RWPE2 (cell line): ENCODE results near the gene FBXO5.

Experiments
- ATAC-seq: fragments of 200-7000 bp; cut with Tn5 transposase; 3 replicates; pipeline ENCODE4 v1.9.1; 2021; ENCODE audit warnings: low read depth
- DNase-seq: peaks from one replicate; pipeline ENCODE4 v3.0.0-alpha.2; 2020; ENCODE audit warnings: low spot score
- H3K27ac ChIP-seq: fragments of 450-650 bp; 2 replicates; pipeline ENCODE4 v1.5.1; 2017; ENCODE audit warnings: mild to moderate bottlenecking; ENCODE audit not compliant: poor library complexity, severe bottlenecking
- H3K27me3 ChIP-seq: fragments of 250-450 bp; sonication (Bioruptor Pico); 2 replicates; pipeline ENCODE4 v1.5.1; 2021; ENCODE audit warnings: mild to moderate bottlenecking, moderate library complexity; ENCODE audit not compliant: insufficient read depth, poor library complexity, severe bottlenecking
- H3K36me3 ChIP-seq: fragments of 250-450 bp; sonication (Bioruptor Pico); 2 replicates; pipeline ENCODE4 v1.5.1; 2020; ENCODE audit warnings: low read depth, mild to moderate bottlenecking, moderate library complexity
- H3K4me1 ChIP-seq: fragments of 250-450 bp; sonication (Bioruptor Pico); 2 replicates; pipeline ENCODE4 v1.5.1; 2021; ENCODE audit warnings: mild to moderate bottlenecking, moderate library complexity; ENCODE audit not compliant: insufficient read depth, poor library complexity, severe bottlenecking
- H3K4me3 ChIP-seq: fragments of 250-450 bp; sonication (Bioruptor Pico); 2 replicates; pipeline ENCODE4 v1.5.1; 2021; ENCODE audit warnings: mild to moderate bottlenecking, moderate library complexity; ENCODE audit not compliant: severe bottlenecking
- H3K9me3 ChIP-seq: fragments of 250-450 bp; sonication (Bioruptor Pico); 2 replicates; pipeline ENCODE4 v1.5.1; 2021; ENCODE audit warnings: mild to moderate bottlenecking, moderate library complexity; ENCODE audit not compliant: severe bottlenecking
- TF ChIP-seq, protein P1 (sequence below): fragments of 450-650 bp; IDR thresholded peaks from one replicate; pipeline ENCODE4 v1.5.1; 2017; ENCODE audit warnings: mild to moderate bottlenecking, moderate library complexity; ENCODE audit not compliant: poor library complexity, severe bottlenecking

FBXO5 gene

DNA sequence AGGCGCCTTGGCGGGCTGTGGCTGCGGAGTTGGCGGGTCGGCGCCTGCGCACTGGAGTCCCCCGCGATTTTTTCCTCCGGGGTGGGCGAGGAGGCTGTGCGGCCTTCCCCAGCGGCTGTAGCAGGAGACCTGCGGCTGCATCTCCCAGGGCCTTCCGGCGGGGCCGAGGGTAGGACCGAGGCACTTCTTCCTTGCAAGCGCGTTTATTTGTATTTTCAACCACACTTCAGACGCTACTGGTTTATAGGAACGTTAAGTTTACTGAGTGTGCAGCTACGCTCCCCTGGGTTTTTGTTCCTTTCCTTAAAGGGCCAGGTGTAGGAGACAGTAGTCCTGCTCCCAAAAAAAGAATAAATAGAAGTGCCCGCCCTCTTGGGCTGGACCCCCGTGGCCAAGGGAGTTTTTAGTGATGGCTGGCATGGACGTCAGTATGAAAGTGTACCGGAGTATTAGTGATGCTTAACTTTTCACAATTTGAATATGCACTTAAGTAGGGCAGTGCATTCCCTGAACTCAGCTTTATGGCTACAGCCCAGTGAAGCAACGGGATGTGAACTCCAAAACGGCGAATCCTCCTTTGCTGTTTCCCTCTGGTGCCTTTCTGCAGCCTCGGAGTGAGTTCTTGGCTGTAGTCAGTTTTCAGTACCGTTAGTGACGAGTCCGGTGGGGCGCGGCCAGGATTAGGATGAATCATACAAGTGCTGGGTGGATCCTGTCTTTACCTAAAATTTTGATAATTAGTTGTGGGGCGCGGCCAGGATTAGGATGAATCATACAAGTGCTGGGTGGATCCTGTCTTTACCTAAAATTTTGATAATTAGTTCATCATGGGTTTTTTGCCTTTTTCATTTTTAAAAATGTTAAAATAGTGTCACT is 1.0 kb upstream of the FBXO5 start:
- DNase-seq (peak; percentile 86), ATAC-seq (peak; percentile 62)
- H3K27me3 ChIP-seq, result no peaks in the 10 kb centered on the region
- TF ChIP-seq, protein P1, sequence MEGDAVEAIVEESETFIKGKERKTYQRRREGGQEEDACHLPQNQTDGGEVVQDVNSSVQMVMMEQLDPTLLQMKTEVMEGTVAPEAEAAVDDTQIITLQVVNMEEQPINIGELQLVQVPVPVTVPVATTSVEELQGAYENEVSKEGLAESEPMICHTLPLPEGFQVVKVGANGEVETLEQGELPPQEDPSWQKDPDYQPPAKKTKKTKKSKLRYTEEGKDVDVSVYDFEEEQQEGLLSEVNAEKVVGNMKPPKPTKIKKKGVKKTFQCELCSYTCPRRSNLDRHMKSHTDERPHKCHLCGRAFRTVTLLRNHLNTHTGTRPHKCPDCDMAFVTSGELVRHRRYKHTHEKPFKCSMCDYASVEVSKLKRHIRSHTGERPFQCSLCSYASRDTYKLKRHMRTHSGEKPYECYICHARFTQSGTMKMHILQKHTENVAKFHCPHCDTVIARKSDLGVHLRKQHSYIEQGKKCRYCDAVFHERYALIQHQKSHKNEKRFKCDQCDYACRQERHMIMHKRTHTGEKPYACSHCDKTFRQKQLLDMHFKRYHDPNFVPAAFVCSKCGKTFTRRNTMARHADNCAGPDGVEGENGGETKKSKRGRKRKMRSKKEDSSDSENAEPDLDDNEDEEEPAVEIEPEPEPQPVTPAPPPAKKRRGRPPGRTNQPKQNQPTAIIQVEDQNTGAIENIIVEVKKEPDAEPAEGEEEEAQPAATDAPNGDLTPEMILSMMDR, result no peak
- H3K4me1 ChIP-seq, result peaks cover 27% of the 10 kb centered on the region
- peak overlapping the region; percentile 89 for H3K27ac ChIP-seq
- no peaks in the 10 kb centered on the region for H3K9me3 ChIP-seq
- peaks cover 44% of the 10 kb centered on the region for H3K36me3 ChIP-seq
- peak overlapping the region; percentile 87 for H3K4me3 ChIP-seq

- TF ChIP-seq, protein P1, result no peak
- Histone ChIP-seq H3K27ac (peak overlapping the region; percentile 89), H3K36me3 (peaks cover 60% of the 10 kb centered on the region), H3K9me3 (no peaks in the 10 kb centered on the region), H3K27me3 (no peaks in the 10 kb centered on the region), H3K4me1 (peaks cover 34% of the 10 kb centered on the region), H3K4me3 (peak overlapping the region; percentile 87)
- peak; percentile 42 for DNase-seq
- ATAC-seq, result no peak
Observed at GRCh38 chr6:152981989-152982903, 595 bp downstream of the FBXO5 start.

- H3K36me3 ChIP-seq, result peaks cover 65% of the 10 kb centered on the region
- no peaks in the 10 kb centered on the region for H3K9me3 ChIP-seq
- ATAC-seq (no peak), DNase-seq (no peak)
- peaks cover 35% of the 10 kb centered on the region for H3K4me1 ChIP-seq
- H3K27me3 ChIP-seq, result no peaks in the 10 kb centered on the region
- TF ChIP-seq, protein P1, result no peak
- peak overlapping the region; percentile 89 for H3K27ac ChIP-seq
- H3K4me3 ChIP-seq, result peak overlapping the region; percentile 87
Observed at GRCh38 chr6:152981219-152981618, 1.6 kb downstream of the FBXO5 start.

DNA sequence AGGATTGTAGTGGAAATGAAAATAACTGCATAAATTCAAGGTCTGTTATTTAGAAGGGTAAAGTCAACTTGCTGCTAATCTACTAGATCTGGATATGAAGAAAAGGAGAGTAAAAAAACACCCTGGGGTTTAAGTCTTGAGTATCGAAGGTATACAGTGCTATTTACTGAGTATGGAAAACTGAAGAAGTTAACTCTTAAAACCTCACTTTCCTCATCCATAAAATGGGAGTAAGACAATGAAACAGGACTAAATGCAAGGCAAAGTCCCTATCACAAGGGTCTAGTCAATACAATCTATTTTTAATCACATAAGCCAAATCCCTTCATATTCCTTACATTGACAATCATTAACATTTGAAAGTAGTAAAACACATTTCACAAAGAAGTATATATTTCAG is 2.2 kb downstream of the FBXO5 start:
- Histone ChIP-seq H3K27ac (no peak overlapping the region), H3K4me3 (peak overlapping the region; percentile 87), H3K4me1 (peaks cover 41% of the 10 kb centered on the region), H3K36me3 (peaks cover 65% of the 10 kb centered on the region), H3K27me3 (no peaks in the 10 kb centered on the region), H3K9me3 (no peaks in the 10 kb centered on the region)
- TF ChIP-seq, protein P1, result no peak
- DNase-seq, result no peak
- no peak for ATAC-seq
